Activated naive CD8-positive, alpha-beta T cell treated with anti-CD3 and anti-CD28 coated beads, Interleukin-2, amount 10 ng/mL, durations not matched to agents 7 days and 5 days (primary cell): ENCODE results near the gene PLCE1. TPM values are rescaled to one million over a fixed set of nuclear protein-coding genes. Genes with fewer than 3 reads are reported as not detected.

ENCODE experiments used
- ATAC-seq: fragments of 150-1000 bp; cut with Tn5 transposase; one replicate; pipeline ENCODE4 v1.10.0; 2021; ENCODE audit warnings: low read depth, moderate library complexity
- POLR2A ChIA-PET: fragments of 350-600 bp; sonication (Branson Sonifier 250); formaldehyde crosslinking; loops from one replicate; lab custom pipeline; 2021; ENCODE audit warnings: antibody characterized with exemption; lab: Charles Lee
- DNase-seq: peaks from one replicate; pipeline ENCODE4 v3.0.0; 2021
- H3K27ac Mint-ChIP-seq: one replicate; pipeline ENCODE4 v1.8.0; 2022; ENCODE audit warnings: mild to moderate bottlenecking, mixed read lengths
- H3K27me3 Mint-ChIP-seq: one replicate; pipeline ENCODE4 v1.8.0; 2022; ENCODE audit warnings: mild to moderate bottlenecking, moderate library complexity, mixed read lengths
- H3K36me3 Mint-ChIP-seq: one replicate; pipeline ENCODE4 v1.8.0; 2021; ENCODE audit warnings: mild to moderate bottlenecking, mixed read lengths
- H3K4me1 Mint-ChIP-seq: one replicate; pipeline ENCODE4 v1.8.0; 2021; ENCODE audit warnings: mixed read lengths
- H3K4me3 Mint-ChIP-seq: one replicate; pipeline ENCODE4 v1.8.0; 2022; ENCODE audit warnings: mild to moderate bottlenecking, moderate library complexity, mixed read lengths
- H3K9me3 Mint-ChIP-seq: one replicate; pipeline ENCODE4 v1.8.0; 2021; ENCODE audit warnings: mixed read lengths
- total RNA-seq, 2 experiments: library from RNA; stranded (reverse); gene quantifications; one replicate each; pipeline ENCODE4 v1.2.3, GENCODE V29; 2021

PLCE1 gene
- total RNA-seq, 2 experiments from 2014 or later, result not detected

DNA sequence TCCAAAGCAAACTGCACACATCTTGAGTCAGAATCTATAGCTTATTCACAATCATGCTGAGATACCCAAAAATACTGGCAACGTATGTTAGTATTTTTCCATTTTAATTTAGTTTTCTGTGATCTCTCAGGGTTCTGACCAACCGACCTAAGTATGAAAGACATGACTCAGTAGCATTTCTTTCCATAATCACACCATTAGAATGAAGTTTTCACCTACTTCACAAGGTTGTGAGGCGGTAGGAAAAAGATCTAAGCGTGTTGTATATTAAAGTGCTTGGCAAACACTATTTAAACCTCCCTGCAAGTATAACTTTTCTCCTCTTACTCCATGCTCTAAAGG lies 49.1 kb downstream of the PLCE1 start:
- Mint-ChIP-seq H3K4me3 (no peak overlapping the region), H3K9me3 (no peaks in the 10 kb centered on the region), H3K36me3 (no peaks in the 10 kb centered on the region), H3K27ac (no peak overlapping the region), H3K27me3 (no peaks in the 10 kb centered on the region), H3K4me1 (no peaks in the 10 kb centered on the region)
- POLR2A ChIA-PET, result no interaction called here
- DNase-seq (no peak), ATAC-seq (no peak)

Other genes with a start within 250 kb of the PLCE1 start
- not detected for gene LGI1, start 236.0 kb upstream of the PLCE1 start, total RNA-seq
- gene SLC35G1, start 100.0 kb upstream of the PLCE1 start, total RNA-seq, result 1 to 10 TPM; 3.4 to 3.9 TPM